K562 (cell line): ENCODE measurements around the gene ACTR3C. TPM values are rescaled to one million over a fixed set of nuclear protein-coding genes. Genes with fewer than 3 reads are reported as not detected.
A peak's percentile ranks its signal among the peaks of the same experiment; 100 is the strongest.

ENCODE experiments used
- CBX8 ChIP-seq: fragments of 200-600 bp; sonication (generic); IDR thresholded peaks from 2 replicates; pipeline ENCODE4 v1.6.1; 2012; ENCODE audit warnings: borderline replicate concordance, mixed run types, low read depth, mild to moderate bottlenecking, moderate library complexity, mixed read lengths, low read length, control low read depth, inconsistent platforms; ENCODE audit not compliant: poor library complexity, severe bottlenecking; ENCODE audit errors: extremely low read depth
- CCNT2 ChIP-seq: IDR thresholded peaks from 2 replicates; pipeline ENCODE4 v1.6.1; 2011; ENCODE audit warnings: borderline replicate concordance, low read depth, mild to moderate bottlenecking, moderate library complexity, mixed read lengths, low read length; ENCODE audit not compliant: insufficient read length; ENCODE audit errors: extremely low read depth
- CREB1 ChIP-seq, 2 experiments: sonication (generic) in 1 of 2; formaldehyde crosslinking in 1 of 2; IDR thresholded peaks; 2 replicates each; pipeline versions ENCODE4 v1.6.1 to v1.8.0; 2012 to 2022; ENCODE audit warnings: inconsistent platforms in 1 of 2, mild to moderate bottlenecking in 1 of 2, missing genetic modification reagents in 1 of 2, moderate library complexity in 1 of 2
- CREB5 ChIP-seq: fragments of 250-450 bp; sonication (Bioruptor Pico); IDR thresholded peaks from 2 replicates; pipeline ENCODE4 v1.5.0; 2020; ENCODE audit warnings: mild to moderate bottlenecking
- CREM ChIP-seq: IDR thresholded peaks from 2 replicates; pipeline ENCODE4 v1.6.1; 2014; ENCODE audit warnings: antibody characterized with exemption, low read depth
- E2F1 ChIP-seq: sonication (generic); formaldehyde crosslinking; IDR thresholded peaks from 2 replicates; pipeline ENCODE4 v1.8.1; 2023; ENCODE audit warnings: mild to moderate bottlenecking, missing genetic modification reagents, moderate library complexity
- E2F5 ChIP-seq: sonication (generic); formaldehyde crosslinking; IDR thresholded peaks from 2 replicates; pipeline ENCODE4 v1.8.0; 2022; ENCODE audit warnings: mild to moderate bottlenecking, missing genetic modification reagents
- FOXJ3 ChIP-seq: sonication (generic); formaldehyde crosslinking; IDR thresholded peaks from 2 replicates; pipeline ENCODE4 v1.4.0; 2020; ENCODE audit warnings: mild to moderate bottlenecking, missing genetic modification reagents
- FOXK1 ChIP-seq: sonication (generic); formaldehyde crosslinking; IDR thresholded peaks from 2 replicates; pipeline ENCODE4 v1.8.0; 2022; ENCODE audit warnings: missing genetic modification reagents, mild to moderate bottlenecking, borderline replicate concordance
- GATAD2A ChIP-seq: fragments of 450-650 bp; IDR thresholded peaks from 2 replicates; pipeline ENCODE4 v1.6.1; 2017
- GTF2E2 ChIP-seq: fragments of 200-800 bp; sonication (Bioruptor generic); IDR thresholded peaks from 2 replicates; pipeline ENCODE4 v1.6.1; 2016; ENCODE audit warnings: missing genetic modification characterization, missing compliant biosample characterization
- HDAC6 ChIP-seq: IDR thresholded peaks from 2 replicates; pipeline ENCODE4 v1.6.1; 2012; ENCODE audit warnings: low read depth, mild to moderate bottlenecking, control low read depth, inconsistent platforms, low read length, moderate library complexity
- HNRNPL ChIP-seq: fragments of 200-400 bp; formaldehyde crosslinking; IDR thresholded peaks from 2 replicates; pipeline ENCODE4 v1.6.1; 2017; ENCODE audit warnings: low read depth, mild to moderate bottlenecking, low read length
- MTA3 ChIP-seq: fragments of 450-650 bp; formaldehyde crosslinking; IDR thresholded peaks from 2 replicates; pipeline ENCODE4 v1.6.1; 2017; ENCODE audit warnings: mild to moderate bottlenecking, borderline replicate concordance
- NCOA6 ChIP-seq: fragments of 450-650 bp; IDR thresholded peaks from 2 replicates; pipeline ENCODE4 v1.6.1; 2017; ENCODE audit warnings: mild to moderate bottlenecking
- NR3C1 ChIP-seq: sonication (generic); formaldehyde crosslinking; IDR thresholded peaks from 2 replicates; pipeline ENCODE4 v1.8.1; 2022; ENCODE audit warnings: missing genetic modification reagents
- PYGO2 ChIP-seq: fragments of 450-650 bp; IDR thresholded peaks from 2 replicates; pipeline ENCODE4 v1.6.1; 2016; ENCODE audit warnings: mild to moderate bottlenecking, missing genetic modification characterization, moderate library complexity, missing compliant biosample characterization
- RBM14 ChIP-seq: fragments of 200-400 bp; formaldehyde crosslinking; IDR thresholded peaks from 2 replicates; pipeline ENCODE4 v1.6.1; 2018; ENCODE audit warnings: low read depth, mild to moderate bottlenecking, low read length, moderate library complexity, borderline replicate concordance; ENCODE audit not compliant: insufficient read depth
- SREBF2 ChIP-seq: sonication (generic); formaldehyde crosslinking; IDR thresholded peaks from 2 replicates; pipeline ENCODE4 v1.4.0; 2020; ENCODE audit warnings: mild to moderate bottlenecking, missing genetic modification reagents
- TAF9B ChIP-seq: fragments of 450-650 bp; IDR thresholded peaks from 2 replicates; pipeline ENCODE4 v1.6.1; 2018; ENCODE audit warnings: mild to moderate bottlenecking; ENCODE audit not compliant: partially characterized antibody
- YY1 ChIP-seq, 3 experiments: IDR thresholded peaks; 2 replicates each; pipeline ENCODE4 v1.6.1; 2011; ENCODE audit warnings: low read length in 2 of 3, mild to moderate bottlenecking in 2 of 3, moderate library complexity in 2 of 3, borderline replicate concordance in 1 of 3, control low read depth in 1 of 3, low read depth in 1 of 3; ENCODE audit not compliant: insufficient read depth in 3 of 3, insufficient replicate concordance in 2 of 3, control insufficient read depth in 1 of 3, insufficient read length in 1 of 3; ENCODE audit errors: extremely low read depth in 1 of 3
- ZNF146 ChIP-seq: IDR thresholded peaks from one replicate; pipeline ENCODE4 v1.6.1; 2018; ENCODE audit warnings: missing compliant biosample characterization; ENCODE audit not compliant: unreplicated experiment
- ZNF655 ChIP-seq: fragments of 250-450 bp; sonication (Bioruptor Pico); IDR thresholded peaks from 2 replicates; pipeline ENCODE4 v1.5.0; 2021
- ZNF75A ChIP-seq: fragments of 450-650 bp; formaldehyde crosslinking; IDR thresholded peaks from 2 replicates; pipeline ENCODE4 v1.4.0; 2020; ENCODE audit warnings: mild to moderate bottlenecking
- polyA plus RNA-seq, 8 experiments: library from polyadenylated mRNA; depleted of rRNA in 4 of 8; stranded (reverse) in 5 of 8; unstranded in 3 of 8; fragments of >200 nt; fragmentation: Nextera tagmentation in 2 of 8; fragmentation: Illumina TruSeq in 1 of 8; extraction: Ambion mirVana in 2 of 8; extraction: Trizol in 1 of 8; gene quantifications; 2 replicates each; pipeline versions ENCODE4 v1.2.1 to v1.2.3, GENCODE V29; 2011 to 2014; ENCODE audit warnings: inconsistent platforms in 1 of 8, missing spikeins in 1 of 8
- total RNA-seq, 7 experiments: library from RNA; depleted of rRNA in 6 of 7; stranded (reverse); fragments of >200 nt in 6 of 7; fragmentation: Illumina TruSeq in 2 of 7; extraction: Trizol in 2 of 7; gene quantifications; 2 replicates each; pipeline versions ENCODE4 v1.2.1 to v1.2.3, GENCODE V29; 2011 to 2021; ENCODE audit warnings: low replicate concordance in 1 of 7

Gene ACTR3C
- total and polyA plus RNA-seq, 9 of the 15 experiments (the other 6 are each of a cell fraction or from before 2014, with no cell fraction given): 9.0 to 35.4 (median 13.3) TPM

GRCh38 chr7:150313367-150313809 is 10.0 kb downstream of the ACTR3C start (continued):
- TF ChIP-seq E2F5 (no peak), HDAC6 (no peak), CREB5 (no peak), NCOA6 (0 out of 2 replicates have a peak, but pooled peaks have one; percentile 33), E2F1 (CRISPR knock-in tag) (no peak), CREM (peak; percentile 66; the same call in 1 of the 2 replicates), GTF2E2 (no peak), YY1 (IDR thresholded peaks at IDR 0.05; ENCODE audit: borderline replicate concordance in 1 of 3, control insufficient read depth in 1 of 3, extremely low read depth in 1 of 3, insufficient read depth in 3 of 3, insufficient read length in 1 of 3, insufficient replicate concordance in 2 of 3, low read depth in 1 of 3, low read length in 2 of 3) (no peak), TAF9B (peak; percentile 10), MTA3 (no peak), ZNF655 (no peak), HNRNPL (no peak), GATAD2A (peak; percentile 83; the same call in 1 of the 2 replicates), FOXK1 (CRISPR knock-in tag) (no peak), NR3C1 (CRISPR knock-in tag) (no peak), SREBF2 (CRISPR knock-in tag) (no peak), ZNF146 (CRISPR knock-in tag) (no peak), PYGO2 (tag) (no peak), CBX8 (no peak), FOXJ3 (no peak), CREB1 (IDR thresholded peaks at IDR 0.05) (peak; percentile 32), CREB1 (CRISPR knock-in tag; IDR thresholded peaks at IDR 0.05) (no peak), RBM14 (no peak), ZNF75A (CRISPR knock-in tag) (no peak), CCNT2 (no peak)
